GM21737 (cell line): Measurements from ENCODE around the gene JHY.

Experiments used
- ATAC-seq: cut with Tn5 transposase; IDR thresholded peaks from one replicate; pipeline ENCODE4 v1.9.1; 2021; ENCODE audit warnings: mild to moderate bottlenecking, moderate library complexity; ENCODE audit not compliant: unreplicated experiment

The JHY gene

GRCh38 chr11:123006860-123007542 lies 124.4 kb downstream of the JHY start:
- ATAC-seq, result no peak
